ENCODE data around the gene SPECC1. TPM values are rescaled to one million over a fixed set of nuclear protein-coding genes. Genes with fewer than 3 reads are reported as not detected.

SPECC1 gene
- total RNA-seq, 1 donor from 2014 or later: 83.0 TPM

GRCh38 chr17:20077978-20078685 lies 69.0 kb downstream of the SPECC1 start:
- no peaks in the 10 kb centered on the region for H3K36me3 Mint-ChIP-seq (ENCODE audit: low read depth, unreplicated experiment)
- H3K79me2 ChIP-seq (ENCODE audit: insufficient read depth, low read length): no peaks in the 10 kb centered on the region
- no peak for FAIRE-seq

DNA sequence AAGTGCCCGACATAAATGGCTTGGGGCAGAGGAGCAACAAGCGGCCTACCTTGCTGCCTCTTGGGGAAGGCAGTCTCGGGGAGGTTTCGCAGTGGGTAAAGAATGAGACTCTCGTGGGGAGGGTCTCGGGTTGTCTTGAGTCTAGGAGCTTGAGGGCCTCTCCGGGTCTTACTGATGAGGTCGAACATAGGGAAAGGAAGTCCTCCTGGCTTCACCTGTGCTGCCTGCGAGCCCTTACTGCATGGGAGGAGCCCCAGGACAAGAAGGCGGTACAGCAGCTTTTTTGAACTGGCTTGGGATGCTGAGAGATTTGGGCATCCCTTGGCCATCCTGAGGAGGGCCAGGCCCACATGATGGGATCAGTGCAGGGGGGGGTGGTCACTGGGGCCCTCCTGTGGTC lies 71.4 kb downstream of the SPECC1 start:
- Mint-ChIP-seq H3K36me3 (ENCODE audit: low read depth, unreplicated experiment) (no peaks in the 10 kb centered on the region), H3K4me3 (ENCODE audit: unreplicated experiment) (no peak overlapping the region)

More at GRCh38 chr17:20077978-20078685, 69.0 kb downstream of the SPECC1 start:
- H3K9me3 ChIP-seq (ENCODE audit: insufficient read depth, low read depth, low read length): no peaks in the 10 kb centered on the region
- no peaks in the 10 kb centered on the region for H4K20me1 ChIP-seq (ENCODE audit: insufficient read depth, low read length)
- Mint-ChIP-seq H3K27ac (ENCODE audit: unreplicated experiment) (no peak overlapping the region), H3K9me3 (ENCODE audit: unreplicated experiment) (no peaks in the 10 kb centered on the region), H3K4me3 (ENCODE audit: unreplicated experiment) (no peak overlapping the region), H3K27me3 (ENCODE audit: low read depth, unreplicated experiment) (peaks cover 17% of the 10 kb centered on the region), H3K4me1 (ENCODE audit: low read depth, unreplicated experiment) (peaks cover 15% of the 10 kb centered on the region)
- H3K9ac ChIP-seq (ENCODE audit: low read length): no peak overlapping the region
- H3K4me1 ChIP-seq (ENCODE audit: insufficient read depth, low read length): peaks cover 4% of the 10 kb centered on the region
- no peak overlapping the region for H2AFZ ChIP-seq (ENCODE audit: low read depth, low read length)
- H3K27ac ChIP-seq (ENCODE audit: low read depth, low read length): no peak overlapping the region
- H3K4me3 ChIP-seq (ENCODE audit: insufficient read depth, low read depth, low read length): no peak overlapping the region
- no peak for TF ChIP-seq EZH2 (IDR thresholded peaks at IDR 0.05; ENCODE audit: insufficient read depth, low read length)
- TF ChIP-seq, protein P1, sequence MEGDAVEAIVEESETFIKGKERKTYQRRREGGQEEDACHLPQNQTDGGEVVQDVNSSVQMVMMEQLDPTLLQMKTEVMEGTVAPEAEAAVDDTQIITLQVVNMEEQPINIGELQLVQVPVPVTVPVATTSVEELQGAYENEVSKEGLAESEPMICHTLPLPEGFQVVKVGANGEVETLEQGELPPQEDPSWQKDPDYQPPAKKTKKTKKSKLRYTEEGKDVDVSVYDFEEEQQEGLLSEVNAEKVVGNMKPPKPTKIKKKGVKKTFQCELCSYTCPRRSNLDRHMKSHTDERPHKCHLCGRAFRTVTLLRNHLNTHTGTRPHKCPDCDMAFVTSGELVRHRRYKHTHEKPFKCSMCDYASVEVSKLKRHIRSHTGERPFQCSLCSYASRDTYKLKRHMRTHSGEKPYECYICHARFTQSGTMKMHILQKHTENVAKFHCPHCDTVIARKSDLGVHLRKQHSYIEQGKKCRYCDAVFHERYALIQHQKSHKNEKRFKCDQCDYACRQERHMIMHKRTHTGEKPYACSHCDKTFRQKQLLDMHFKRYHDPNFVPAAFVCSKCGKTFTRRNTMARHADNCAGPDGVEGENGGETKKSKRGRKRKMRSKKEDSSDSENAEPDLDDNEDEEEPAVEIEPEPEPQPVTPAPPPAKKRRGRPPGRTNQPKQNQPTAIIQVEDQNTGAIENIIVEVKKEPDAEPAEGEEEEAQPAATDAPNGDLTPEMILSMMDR (IDR thresholded peaks at IDR 0.05; ENCODE audit: insufficient read depth, low read depth, low read length): no peak
- H3K36me3 ChIP-seq (ENCODE audit: insufficient read depth, low read length): no peaks in the 10 kb centered on the region
- no peaks in the 10 kb centered on the region for H3K27me3 ChIP-seq (ENCODE audit: insufficient read depth, low read length)
- DNase-seq (ENCODE audit: low read depth): no peak
- H3K4me2 ChIP-seq (ENCODE audit: low read length): no peak overlapping the region

More for the DNA sequence above, 71.4 kb downstream of the SPECC1 start:
- no peak overlapping the region for H3K4me3 ChIP-seq (ENCODE audit: insufficient read depth, low read depth, low read length)
- H3K4me2 ChIP-seq (ENCODE audit: low read length): no peak overlapping the region
- H3K27me3 Mint-ChIP-seq (ENCODE audit: low read depth, unreplicated experiment): peaks cover 17% of the 10 kb centered on the region
- no peaks in the 10 kb centered on the region for H3K79me2 ChIP-seq (ENCODE audit: insufficient read depth, low read length)
- H3K27ac Mint-ChIP-seq (ENCODE audit: unreplicated experiment): no peak overlapping the region
- H2AFZ ChIP-seq (ENCODE audit: low read depth, low read length): no peak overlapping the region
- no peak overlapping the region for H3K9ac ChIP-seq (ENCODE audit: low read length)
- no peak for TF ChIP-seq EZH2 (IDR thresholded peaks at IDR 0.05; ENCODE audit: insufficient read depth, low read length)
- TF ChIP-seq, protein P1 (IDR thresholded peaks at IDR 0.05; ENCODE audit: insufficient read depth, low read depth, low read length): no peak
- H3K27me3 ChIP-seq (ENCODE audit: insufficient read depth, low read length): no peaks in the 10 kb centered on the region
- H3K4me1 Mint-ChIP-seq (ENCODE audit: low read depth, unreplicated experiment): no peaks in the 10 kb centered on the region
- H3K9me3 ChIP-seq (ENCODE audit: insufficient read depth, low read depth, low read length): no peaks in the 10 kb centered on the region
- FAIRE-seq (no peak), DNase-seq (ENCODE audit: low read depth) (no peak)
- H3K36me3 ChIP-seq (ENCODE audit: insufficient read depth, low read length): no peaks in the 10 kb centered on the region
- no peak overlapping the region for H3K27ac ChIP-seq (ENCODE audit: low read depth, low read length)
- peaks cover 2% of the 10 kb centered on the region for H3K9me3 Mint-ChIP-seq (ENCODE audit: unreplicated experiment)
- peaks cover 4% of the 10 kb centered on the region for H3K4me1 ChIP-seq (ENCODE audit: insufficient read depth, low read length)
- no peaks in the 10 kb centered on the region for H4K20me1 ChIP-seq (ENCODE audit: insufficient read depth, low read length)

Measured in astrocyte (in vitro differentiated cells and primary cell).